Measurements from ENCODE around the gene LCE1D.

LCE1D gene, protein sequence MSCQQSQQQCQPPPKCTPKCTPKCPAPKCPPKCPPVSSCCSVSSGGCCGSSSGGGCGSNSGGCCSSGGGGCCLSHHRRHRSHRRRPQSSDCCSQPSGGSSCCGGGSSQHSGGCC

DNA sequence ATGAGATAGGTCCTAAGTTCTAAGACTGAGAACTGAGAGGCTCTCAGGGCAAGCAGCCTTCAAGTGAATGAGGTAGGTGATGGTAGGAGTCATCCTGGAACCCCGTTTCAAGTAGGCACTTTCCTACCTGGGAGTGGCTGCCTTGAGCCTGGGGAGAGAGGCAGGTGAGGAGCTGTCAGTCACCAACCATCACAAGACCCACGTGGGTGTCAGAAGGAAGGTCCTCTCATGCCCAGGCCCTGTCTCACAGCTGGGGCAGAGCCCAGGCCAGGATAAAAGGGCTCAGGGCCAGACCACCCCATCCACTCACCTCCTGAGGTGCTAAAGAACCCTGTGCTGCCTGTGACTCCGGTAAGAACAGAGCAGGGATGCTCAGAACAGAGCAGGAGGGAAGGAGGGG lies at the start of gene LCE1D:
LCE1D (plus strand) TSS at position 301 of the 400 bp plus-strand sequence. CDS start 1,074 bp downstream, outside the sequence.
- no peak for DNase-seq

DNA sequence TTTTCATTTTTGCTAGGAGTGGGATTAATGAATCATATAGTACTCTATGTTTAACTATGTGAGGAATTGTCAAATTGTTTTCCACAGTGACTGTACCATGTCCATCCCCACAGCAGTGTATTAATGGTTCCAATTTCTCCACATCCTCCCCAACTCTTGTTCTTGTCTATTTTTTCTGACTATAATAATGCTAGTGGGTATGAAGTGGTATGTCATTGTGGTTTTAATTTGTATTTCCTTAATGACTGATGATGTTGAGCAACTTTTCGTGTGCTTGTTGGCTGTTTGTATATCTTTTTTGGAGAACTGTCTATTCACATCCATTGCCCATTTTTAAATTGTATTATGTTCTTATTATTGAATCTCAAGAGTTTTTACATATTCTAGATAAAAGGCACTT lies 48.7 kb upstream of the LCE1D start:
- DNase-seq: no peak

DNA sequence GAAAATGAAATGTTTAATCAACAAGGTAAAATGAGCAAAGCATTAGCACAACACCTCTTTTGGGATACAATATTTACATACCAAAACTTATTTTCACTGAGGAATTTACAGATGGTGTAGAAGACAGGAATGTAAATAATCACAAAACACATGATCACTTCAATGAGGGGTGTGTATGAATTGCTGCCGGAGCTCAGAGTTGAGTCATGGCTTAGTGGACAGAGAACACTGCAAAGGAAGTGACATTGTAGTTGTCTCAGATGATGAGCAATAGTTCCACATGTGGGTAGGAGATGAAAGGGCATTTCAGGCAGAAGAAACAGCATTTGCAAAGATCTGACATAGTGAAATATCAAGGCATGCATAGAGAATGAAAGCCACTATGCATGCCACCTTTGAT lies 44.3 kb upstream of the LCE1D start:
- DNase-seq: no peak

DNA sequence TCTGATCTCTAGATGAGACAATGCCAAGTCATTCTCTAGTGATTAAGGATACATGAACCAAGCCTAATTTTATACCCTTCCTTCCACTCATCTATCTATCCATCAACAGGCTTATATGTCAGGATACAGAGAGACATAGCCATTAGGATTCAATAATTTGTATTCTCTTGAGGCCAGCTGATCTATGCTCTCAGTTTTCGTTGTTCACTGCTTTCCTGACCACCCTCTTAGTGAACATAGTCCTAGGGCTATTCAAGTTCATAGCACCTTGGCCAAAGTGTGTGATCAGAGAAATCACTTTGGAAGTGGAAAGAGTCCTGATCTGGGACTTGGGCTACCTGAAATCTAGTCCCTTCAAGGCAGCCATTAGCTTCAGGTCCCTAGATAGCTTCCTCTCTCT lies 42.9 kb upstream of the LCE1D start:
- no peak for DNase-seq

DNA sequence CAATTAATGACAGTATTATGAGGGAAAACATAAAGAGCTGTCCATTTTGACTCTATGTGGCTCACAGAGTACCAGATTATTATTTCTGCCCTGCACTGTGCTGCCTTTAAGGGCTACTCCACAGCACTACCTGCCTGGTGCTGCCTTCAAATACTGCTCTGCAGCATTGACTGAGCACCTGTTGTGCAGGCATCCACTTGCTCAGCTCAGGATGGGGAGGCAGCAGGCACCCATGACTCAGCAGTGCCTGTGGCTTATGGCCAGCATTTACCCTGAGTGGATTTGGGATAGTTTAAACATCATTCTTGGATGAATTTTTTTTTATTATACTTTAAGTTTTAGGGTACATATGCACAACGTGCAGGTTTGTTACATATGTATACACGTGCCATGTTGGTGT lies 39.6 kb upstream of the LCE1D start:
- DNase-seq: no peak

DNA sequence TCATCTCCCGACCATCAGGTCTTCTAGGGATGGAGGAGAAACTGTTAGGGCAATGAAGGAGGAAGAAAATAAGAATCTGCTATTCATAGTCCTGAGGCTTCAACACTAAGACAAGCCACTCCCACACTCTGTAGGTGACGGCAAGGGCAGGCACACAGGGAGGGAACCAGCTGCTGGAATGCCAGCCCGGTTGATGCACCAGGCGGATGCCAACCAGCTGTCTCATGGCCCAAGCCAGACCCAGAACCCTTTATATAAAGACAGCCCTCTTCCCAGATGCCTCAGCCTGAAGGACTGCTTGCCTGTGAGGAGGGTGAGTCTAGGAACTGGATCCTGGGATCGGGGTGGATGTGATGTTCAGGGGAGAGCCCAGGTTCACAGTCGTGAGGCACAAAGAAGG lies 38.8 kb upstream of the LCE1D start, which contains the start of gene KPRP:
KPRP (plus strand) TSS at position 279 of the 400 bp plus-strand sequence. CDS start 1,564 bp downstream, outside the sequence.
- DNase-seq: no peak

DNA sequence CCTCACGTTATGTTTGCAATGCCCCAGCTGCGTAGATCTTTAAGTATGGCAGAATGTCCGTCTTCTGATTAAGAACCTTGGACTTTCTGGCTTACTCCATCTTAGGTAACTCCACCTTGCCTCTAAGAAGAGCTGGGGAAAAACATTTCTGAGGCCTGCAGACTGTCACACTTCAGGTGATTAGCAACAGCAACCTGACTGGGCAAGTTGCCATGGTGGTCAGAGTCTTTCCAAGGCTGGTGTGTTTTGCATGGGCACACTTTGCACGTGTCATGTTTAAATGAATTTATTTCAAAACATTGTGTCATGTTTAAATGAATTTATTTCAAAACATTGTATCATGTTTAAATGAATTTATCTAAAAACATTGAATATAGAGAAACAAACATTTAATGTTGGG lies 37.9 kb upstream of the LCE1D start:
- DNase-seq: no peak

DNA sequence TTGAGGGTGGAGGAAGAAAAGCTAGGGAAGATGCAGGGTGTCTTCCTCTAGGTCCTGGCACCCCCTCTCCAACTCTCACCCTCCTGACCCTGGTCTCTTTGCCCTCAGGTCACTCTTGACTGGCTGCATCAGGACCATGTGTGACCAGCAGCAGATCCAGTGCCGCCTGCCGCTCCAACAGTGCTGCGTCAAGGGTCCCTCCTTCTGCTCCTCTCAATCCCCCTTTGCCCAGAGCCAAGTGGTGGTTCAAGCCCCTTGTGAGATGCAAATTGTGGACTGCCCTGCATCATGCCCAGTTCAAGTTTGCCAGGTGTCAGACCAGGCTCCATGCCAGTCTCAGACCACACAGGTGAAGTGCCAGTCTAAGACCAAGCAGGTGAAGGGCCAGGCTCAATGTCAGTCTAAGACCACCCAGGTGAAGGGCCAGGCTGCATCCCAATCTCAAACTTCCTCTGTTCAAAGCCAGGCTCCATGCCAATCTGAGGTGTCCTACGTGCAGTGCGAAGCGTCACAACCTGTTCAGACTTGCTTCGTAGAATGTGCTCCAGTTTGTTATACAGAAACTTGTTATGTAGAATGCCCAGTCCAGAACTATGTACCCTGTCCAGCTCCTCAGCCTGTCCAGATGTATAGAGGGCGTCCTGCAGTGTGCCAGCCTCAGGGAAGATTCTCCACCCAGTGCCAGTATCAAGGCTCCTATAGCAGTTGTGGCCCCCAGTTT lies 36.9 kb upstream of the LCE1D start:
- no peak for DNase-seq

DNA sequence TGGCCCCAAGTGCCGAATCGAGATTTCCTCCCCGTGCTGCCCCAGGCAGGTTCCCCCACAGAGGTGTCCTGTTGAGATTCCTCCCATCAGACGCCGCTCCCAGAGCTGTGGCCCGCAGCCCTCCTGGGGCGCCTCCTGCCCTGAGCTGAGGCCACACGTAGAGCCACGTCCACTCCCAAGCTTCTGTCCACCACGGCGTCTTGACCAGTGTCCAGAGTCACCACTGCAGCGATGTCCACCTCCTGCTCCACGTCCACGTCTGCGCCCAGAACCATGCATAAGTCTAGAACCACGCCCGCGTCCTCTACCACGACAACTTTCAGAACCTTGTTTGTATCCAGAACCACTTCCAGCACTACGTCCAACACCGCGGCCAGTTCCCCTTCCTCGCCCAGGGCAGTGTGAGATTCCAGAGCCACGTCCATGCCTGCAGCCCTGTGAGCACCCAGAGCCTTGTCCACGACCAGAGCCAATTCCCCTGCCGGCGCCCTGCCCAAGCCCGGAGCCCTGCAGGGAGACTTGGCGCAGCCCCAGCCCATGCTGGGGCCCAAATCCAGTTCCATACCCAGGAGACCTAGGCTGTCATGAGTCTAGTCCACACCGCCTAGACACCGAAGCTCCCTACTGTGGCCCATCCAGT lies 35.9 kb upstream of the LCE1D start:
- DNase-seq: no peak

DNA sequence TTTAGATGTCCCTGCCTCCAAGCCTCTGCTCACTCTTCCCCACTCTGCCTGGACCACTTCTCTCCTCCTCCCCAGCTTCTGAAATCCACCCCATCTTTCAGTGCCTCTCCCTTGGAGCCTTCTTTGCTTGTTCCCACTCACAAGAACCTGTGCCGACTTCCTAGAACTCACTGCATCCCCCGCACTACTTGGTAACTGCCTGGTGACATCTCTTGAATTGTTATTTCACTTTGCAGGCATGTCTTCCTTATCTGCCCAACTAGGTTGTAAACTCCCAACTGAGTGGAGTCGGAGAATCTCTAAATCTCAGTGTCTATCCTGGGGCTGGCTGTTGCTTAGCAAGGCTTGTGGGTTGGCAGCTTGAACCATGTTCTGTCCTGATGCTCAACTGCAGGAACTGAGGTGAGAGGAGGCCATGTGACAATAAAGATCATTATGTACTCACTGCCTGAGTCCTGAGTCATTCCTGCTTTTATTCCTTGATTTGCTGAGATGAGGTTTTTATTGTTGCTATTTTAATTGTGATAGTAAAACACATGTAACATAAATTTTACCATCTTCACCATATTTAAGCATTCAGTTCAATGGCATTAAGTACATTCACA lies 34.8 kb upstream of the LCE1D start:
- DNase-seq: no peak

DNA sequence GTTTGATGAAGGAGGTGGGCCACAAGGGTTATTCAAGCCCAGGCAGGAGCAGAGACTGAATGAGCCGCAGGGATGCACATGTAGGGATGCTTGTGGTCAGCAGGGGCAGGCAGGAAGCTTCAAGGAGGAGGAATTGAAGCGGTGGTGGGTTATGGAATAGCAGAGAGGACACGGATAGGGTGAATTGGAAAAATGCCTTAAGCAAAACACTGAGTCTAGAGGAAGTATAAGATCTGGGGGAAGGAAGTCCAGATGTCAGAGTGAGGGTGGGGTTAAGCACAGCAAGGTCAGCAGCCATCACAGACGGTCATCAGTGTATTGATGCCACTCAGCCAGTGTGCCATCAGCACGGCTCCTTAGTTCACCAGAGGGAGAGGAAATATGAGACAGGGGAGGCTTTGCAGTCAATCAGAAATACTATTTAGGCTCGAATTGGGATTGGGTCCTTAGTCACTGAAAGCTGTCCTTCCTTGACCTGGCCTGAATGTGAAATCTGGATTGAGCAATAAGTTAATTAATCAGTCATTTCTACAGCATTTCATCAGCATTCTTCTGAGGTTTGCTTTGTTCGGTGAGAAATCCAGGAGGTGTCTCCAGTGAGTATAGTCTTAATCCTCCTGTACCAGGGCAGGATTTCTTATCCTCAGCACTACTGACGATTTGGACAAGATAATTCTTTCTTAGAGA lies 27.5 kb upstream of the LCE1D start:
- DNase-seq: no peak

DNA sequence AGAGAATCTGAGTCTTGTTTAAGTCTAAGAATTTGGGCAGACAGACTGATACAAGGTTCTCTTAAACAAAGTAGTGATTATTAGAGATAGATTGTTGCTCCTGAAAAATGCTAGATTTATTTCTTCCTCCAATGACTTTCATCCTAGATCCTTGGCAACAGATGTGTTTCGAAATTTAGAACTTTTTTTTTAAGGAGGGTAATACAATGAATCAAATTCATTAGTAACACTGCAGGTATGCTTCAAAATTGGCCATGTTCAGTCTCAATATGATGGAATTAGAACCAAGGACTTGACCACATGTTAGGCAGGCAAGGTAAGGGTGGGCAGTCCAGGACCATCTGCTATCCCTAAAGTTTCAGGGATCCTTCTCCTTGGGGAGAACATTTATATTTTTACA lies 26.1 kb upstream of the LCE1D start:
- no peak for DNase-seq

DNA sequence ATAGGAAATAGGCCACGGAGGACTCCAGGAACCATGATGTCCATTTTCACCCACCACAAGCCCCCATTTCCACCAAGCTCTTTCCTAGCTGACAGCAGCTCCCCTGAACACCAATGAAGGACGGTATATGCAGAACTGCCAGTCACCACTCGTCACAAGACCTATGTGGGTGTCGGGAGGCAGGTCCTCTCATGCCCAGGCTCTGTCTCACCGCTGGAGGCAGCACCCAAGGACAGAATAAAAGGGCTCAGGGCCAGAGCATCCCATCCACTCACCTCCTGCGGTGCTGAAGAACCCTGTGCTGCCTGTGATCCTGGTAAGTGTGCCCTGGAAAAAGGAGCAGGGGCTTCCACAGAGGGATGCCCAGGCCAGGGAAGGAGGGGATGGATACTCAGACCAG lies 21.6 kb upstream of the LCE1D start, which contains the start of gene LCE1F:
LCE1F (plus strand) TSS at position 266 of the 400 bp plus-strand sequence. CDS start 1,232 bp downstream, outside the sequence.
- no peak for DNase-seq

DNA sequence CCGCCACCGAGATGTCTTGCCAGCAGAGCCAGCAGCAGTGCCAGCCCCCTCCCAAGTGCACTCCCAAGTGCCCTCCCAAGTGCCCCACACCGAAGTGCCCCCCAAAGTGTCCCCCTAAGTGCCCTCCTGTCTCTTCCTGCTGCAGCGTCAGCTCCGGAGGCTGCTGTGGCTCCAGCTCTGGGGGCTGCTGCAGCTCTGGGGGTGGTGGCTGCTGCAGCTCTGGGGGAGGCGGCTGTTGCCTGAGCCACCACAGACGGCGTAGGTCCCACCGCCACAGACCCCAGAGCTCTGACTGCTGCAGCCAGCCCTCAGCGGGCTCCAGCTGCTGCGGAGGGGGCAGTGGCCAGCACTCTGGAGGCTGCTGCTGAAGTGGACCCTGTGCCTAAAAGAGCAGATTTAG lies 20.2 kb upstream of the LCE1D start:
- DNase-seq: no peak

DNA sequence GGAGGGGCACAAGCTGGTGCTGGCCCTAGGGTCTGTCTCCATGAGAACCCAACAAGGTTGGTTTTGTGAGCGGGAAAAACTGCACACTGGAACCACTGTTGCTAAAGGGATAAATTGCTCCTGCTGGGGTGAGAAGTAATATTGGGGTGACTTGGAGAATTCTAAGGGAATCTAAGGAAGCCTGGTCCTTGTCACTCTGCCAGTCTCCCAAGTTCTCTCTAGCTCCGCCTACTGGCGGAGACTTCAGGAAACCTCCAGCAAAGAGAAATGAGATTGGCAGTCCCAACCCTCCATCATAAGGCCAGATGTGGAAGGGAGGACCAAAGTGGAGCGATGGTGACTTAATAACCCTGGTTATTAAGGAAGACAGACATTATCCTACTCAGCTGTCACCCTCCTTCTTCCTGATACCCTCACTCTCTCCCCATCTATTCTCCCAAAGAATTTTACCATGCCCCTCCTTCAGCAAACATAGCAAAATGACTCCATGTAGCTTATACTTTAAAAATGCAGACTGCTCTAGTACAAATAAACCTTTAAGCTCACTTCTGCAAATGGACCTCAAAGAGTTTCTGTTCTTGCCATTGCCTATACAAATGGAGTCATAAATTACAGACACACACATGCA lies 18.9 kb upstream of the LCE1D start:
- no peak for DNase-seq

DNA sequence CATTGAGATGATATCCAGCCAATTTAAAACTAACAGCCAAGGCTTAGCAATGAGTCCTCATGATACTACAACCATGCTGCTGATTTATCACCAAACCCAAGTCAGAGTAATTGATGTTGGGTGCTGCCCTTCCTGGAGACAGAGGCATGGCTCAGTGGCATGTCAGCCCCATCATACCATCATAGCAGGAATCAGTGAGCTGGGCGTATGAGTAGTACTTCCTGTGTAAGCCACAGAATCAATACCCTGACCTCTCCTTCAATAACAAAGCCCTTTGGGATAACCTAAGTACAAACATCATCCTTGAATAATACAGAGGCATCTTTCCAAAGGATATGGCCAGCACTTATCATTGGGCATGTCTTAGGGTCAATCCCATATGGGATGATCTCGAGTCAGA lies 13.4 kb upstream of the LCE1D start:
- DNase-seq: no peak

DNA sequence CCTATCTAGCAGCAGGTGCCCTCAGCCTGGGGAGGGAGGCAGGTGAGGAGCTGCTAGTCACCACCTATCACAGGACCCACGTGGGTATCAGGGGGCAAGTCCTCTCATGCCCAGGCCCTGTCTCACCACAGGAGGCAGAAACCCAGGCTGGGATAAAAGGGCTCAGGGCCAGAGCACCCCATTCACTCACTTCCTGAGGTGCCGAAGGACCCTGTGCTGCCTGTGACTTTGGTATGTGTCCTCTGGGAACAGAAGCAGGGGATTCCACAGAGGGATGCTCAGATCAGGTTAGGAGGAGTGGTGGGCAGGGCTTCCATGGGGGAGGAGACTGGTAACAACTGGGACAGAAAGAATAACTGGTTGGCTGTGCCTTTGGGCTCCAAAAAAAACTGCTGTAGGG lies 10.4 kb upstream of the LCE1D start, which contains the start of gene LCE1E:
LCE1E (plus strand) TSS at position 181 of the 400 bp plus-strand sequence. CDS start 1,043 bp downstream, outside the sequence.
- no peak for DNase-seq

DNA sequence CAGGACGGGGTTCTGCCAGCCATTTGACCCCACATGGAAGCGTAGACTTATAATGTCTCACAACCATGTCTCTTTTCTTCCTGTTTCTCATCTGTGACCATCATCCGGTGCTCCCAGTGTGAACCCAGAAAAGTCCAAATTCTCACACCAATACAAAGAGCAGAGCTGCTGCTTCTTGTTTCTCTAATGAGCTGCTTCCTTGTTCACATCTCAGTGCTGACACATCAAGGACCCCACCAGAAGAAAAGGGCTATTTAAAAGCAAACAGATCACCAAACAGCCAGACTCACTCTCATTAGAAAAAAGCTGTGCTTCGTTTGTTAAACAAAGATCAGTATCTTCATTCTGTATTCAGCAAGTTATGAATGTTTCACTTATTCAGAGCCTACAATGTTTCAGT lies 835 bp upstream of the LCE1D start:
- DNase-seq: no peak

DNA sequence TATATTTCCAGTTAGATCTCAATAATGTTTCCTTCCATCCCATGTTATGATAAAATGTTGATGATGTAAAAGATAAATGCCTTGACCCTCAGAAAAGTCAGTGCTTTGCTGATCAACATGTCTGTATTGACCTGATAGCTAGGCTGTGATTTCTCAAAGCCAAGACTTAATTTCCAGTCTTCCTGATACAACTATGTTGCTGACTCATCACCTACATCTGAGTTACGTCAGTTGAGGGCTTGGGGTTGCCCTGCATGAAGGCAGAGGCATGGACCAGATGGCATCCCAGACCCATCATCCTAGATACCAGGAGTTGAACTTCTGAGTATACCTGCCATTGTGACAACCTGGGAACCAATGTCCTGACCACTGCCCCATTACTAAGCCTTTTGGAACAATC lies 4.8 kb downstream of the LCE1D start:
- no peak for DNase-seq

DNA sequence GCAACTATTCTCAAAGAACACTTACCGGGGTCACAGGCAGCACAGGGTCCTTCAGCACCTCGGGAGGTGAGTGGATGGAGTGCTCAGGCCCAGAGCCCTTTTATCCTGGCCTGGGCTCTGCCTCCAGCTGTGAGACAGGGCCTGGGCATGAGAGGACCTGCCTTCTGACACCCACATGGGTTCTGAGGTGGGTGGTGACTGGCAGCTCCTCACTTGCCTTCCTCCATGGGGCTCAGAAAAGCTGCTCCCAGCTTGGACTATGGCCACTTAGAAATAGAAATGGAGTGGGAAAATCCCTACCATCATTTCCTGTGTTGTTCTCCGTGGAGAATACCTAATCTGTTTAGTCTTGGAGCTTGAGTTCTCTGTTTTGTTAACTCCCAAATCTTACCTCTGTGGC lies 10.1 kb downstream of the LCE1D start, which contains the start of gene LCE1C:
LCE1C (minus strand) TSS at position 76 of the 400 bp plus-strand sequence. CDS start 1,173 bp downstream, outside the sequence.
- no peak for DNase-seq

DNA sequence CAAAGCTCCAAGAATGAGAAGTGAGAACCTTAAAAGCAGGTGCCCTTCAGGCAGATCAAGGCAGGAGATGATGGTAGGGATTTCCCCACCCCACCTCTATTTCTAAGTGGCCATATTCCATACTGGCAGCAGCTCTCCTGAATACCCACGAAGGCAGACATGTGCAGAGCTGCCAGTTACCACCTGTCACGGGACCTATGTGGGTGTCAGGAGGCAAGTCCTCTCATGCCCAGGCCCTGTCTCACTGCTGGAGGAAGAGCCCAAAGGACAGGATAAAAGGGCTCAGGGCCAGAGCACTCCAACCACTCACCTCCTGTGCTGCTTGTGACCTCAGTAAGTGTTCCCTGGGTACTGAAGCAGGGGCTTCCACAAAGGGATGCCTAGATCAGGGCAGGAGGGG lies 14.5 kb downstream of the LCE1D start:
- no peak for DNase-seq

DNA sequence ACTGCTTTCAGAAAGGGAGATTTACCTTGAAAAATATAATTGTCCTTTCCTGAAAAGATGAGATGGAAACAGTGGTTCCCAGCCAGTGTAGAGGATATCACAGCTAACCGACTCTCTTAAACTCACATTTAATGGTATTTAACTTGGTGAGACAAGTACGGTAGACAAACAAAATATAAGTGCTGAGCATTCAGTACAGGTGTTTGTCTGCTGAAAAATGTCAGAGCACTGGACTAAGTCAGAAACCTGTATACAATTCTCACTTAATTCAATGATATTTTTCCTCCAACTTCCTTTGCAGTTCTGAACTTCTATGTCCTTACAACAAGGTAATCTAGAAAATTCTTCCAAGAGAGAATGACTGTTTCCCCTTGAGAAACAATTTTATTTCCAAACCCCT lies 15.2 kb downstream of the LCE1D start, which contains the start of gene LCE1B:
LCE1B (plus strand) TSS at position 301 of the 400 bp plus-strand sequence. CDS start 476 bp downstream, outside the sequence.
- DNase-seq: no peak
